H9 (cell line): ENCODE results near the gene CERCAM. TPM values are rescaled to one million over a fixed set of nuclear protein-coding genes. Genes with fewer than 3 reads are reported as not detected.

Experiments
- DNase-seq: peaks from one replicate; pipeline ENCODE4 v3.0.0-alpha.2; 2017
- H2AFZ ChIP-seq: one replicate; pipeline ENCODE4 v1.6.1; 2013; ENCODE audit warnings: mild to moderate bottlenecking, low read length, control low read depth, moderate library complexity
- H2AK5ac ChIP-seq: 2 replicates; pipeline ENCODE4 v1.6.1; 2013; ENCODE audit warnings: low read length, control low read depth, mixed read lengths; ENCODE audit not compliant: insufficient read length
- H2BK120ac ChIP-seq: one replicate; pipeline ENCODE4 v1.6.1; 2013; ENCODE audit warnings: low read depth, mild to moderate bottlenecking, low read length, control low read depth, inconsistent platforms; ENCODE audit not compliant: poor library complexity, severe bottlenecking
- H2BK12ac ChIP-seq: 2 replicates; pipeline ENCODE4 v1.6.1; 2013; ENCODE audit warnings: low read length, control low read depth, mixed read lengths, low read depth; ENCODE audit not compliant: insufficient read length
- H2BK15ac ChIP-seq: 2 replicates; pipeline ENCODE4 v1.6.1; 2013; ENCODE audit warnings: low read depth, low read length, control low read depth
- H2BK20ac ChIP-seq: one replicate; pipeline ENCODE4 v1.6.1; 2013; ENCODE audit warnings: low read depth, mild to moderate bottlenecking, low read length, control low read depth, inconsistent platforms; ENCODE audit not compliant: poor library complexity, severe bottlenecking
- H2BK5ac ChIP-seq: 2 replicates; pipeline ENCODE4 v1.6.1; 2013; ENCODE audit warnings: low read length, control low read depth, mixed read lengths; ENCODE audit not compliant: insufficient read length
- H3K14ac ChIP-seq: 2 replicates; pipeline ENCODE4 v1.6.1; 2013; ENCODE audit warnings: low read length, control low read depth; ENCODE audit not compliant: insufficient read depth
- H3K18ac ChIP-seq: 2 replicates; pipeline ENCODE4 v1.6.1; 2013; ENCODE audit warnings: low read depth, mild to moderate bottlenecking, mixed read lengths, low read length, control low read depth; ENCODE audit not compliant: insufficient read length
- H3K23ac ChIP-seq: 2 replicates; pipeline ENCODE4 v1.6.1; 2013; ENCODE audit warnings: low read length, control low read depth, mixed read lengths, low read depth; ENCODE audit not compliant: insufficient read length
- H3K23me2 ChIP-seq: 2 replicates; pipeline ENCODE4 v1.6.1; 2013; ENCODE audit warnings: low read depth, mild to moderate bottlenecking, mixed read lengths, low read length, control low read depth; ENCODE audit not compliant: insufficient read length, poor library complexity, severe bottlenecking
- H3K27ac ChIP-seq: 2 replicates; pipeline ENCODE4 v1.5.1; 2013; ENCODE audit warnings: low read length, control low read depth, mixed read lengths, low read depth; ENCODE audit not compliant: insufficient read length
- H3K27me3 ChIP-seq: 2 replicates; pipeline ENCODE4 v1.6.1; 2013; ENCODE audit warnings: low read length, control low read depth, inconsistent platforms; ENCODE audit not compliant: insufficient read depth
- H3K4ac ChIP-seq: 2 replicates; pipeline ENCODE4 v1.6.1; 2013; ENCODE audit warnings: low read depth, mild to moderate bottlenecking, control low read depth, inconsistent platforms, low read length, moderate library complexity
- H3K4me1 ChIP-seq: 2 replicates; pipeline ENCODE4 v1.6.1; 2013; ENCODE audit warnings: low read length, control low read depth, inconsistent platforms; ENCODE audit not compliant: insufficient read depth
- H3K4me2 ChIP-seq: 2 replicates; pipeline ENCODE4 v1.6.1; 2013; ENCODE audit warnings: low read length, control low read depth, mixed read lengths; ENCODE audit not compliant: insufficient read length, insufficient read depth
- H3K56ac ChIP-seq: 2 replicates; pipeline ENCODE4 v1.6.1; 2013; ENCODE audit warnings: low read depth, mild to moderate bottlenecking, mixed read lengths, low read length, control low read depth; ENCODE audit not compliant: insufficient read length
- H3K79me1 ChIP-seq: 2 replicates; pipeline ENCODE4 v1.6.1; 2013; ENCODE audit warnings: low read depth, mild to moderate bottlenecking, moderate library complexity, low read length, control low read depth, inconsistent platforms; ENCODE audit not compliant: insufficient read depth, poor library complexity, severe bottlenecking
- H3K79me2 ChIP-seq: 2 replicates; pipeline ENCODE4 v1.6.1; 2013; ENCODE audit warnings: low read length, control low read depth, inconsistent platforms; ENCODE audit not compliant: insufficient read depth
- H3K9ac ChIP-seq: 2 replicates; pipeline ENCODE4 v1.6.1; 2013; ENCODE audit warnings: low read length, control low read depth, mixed read lengths; ENCODE audit not compliant: insufficient read length; ENCODE audit errors: extremely low read depth
- H3K9me3 ChIP-seq: one replicate; pipeline ENCODE4 v1.6.1; 2013; ENCODE audit warnings: low read depth, low read length, inconsistent platforms; ENCODE audit not compliant: control insufficient read depth
- H3T11ph ChIP-seq: one replicate; pipeline ENCODE4 v1.6.1; 2013; ENCODE audit warnings: mild to moderate bottlenecking, low read length, control low read depth, inconsistent platforms
- H4K20me1 ChIP-seq: one replicate; pipeline ENCODE4 v1.6.1; 2013; ENCODE audit not compliant: control insufficient read depth, insufficient read length, insufficient read depth
- H4K5ac ChIP-seq: 2 replicates; pipeline ENCODE4 v1.6.1; 2013; ENCODE audit warnings: low read depth, mild to moderate bottlenecking, mixed read lengths, low read length, control low read depth; ENCODE audit not compliant: insufficient read length
- H4K8ac ChIP-seq: replicated peaks from 2 replicates; pipeline ENCODE4 v1.6.1; 2013; ENCODE audit warnings: low read length, control low read depth, mixed read lengths, low read depth; ENCODE audit not compliant: insufficient read length
- H4K91ac ChIP-seq: 2 replicates; pipeline ENCODE4 v1.6.1; 2013; ENCODE audit warnings: low read depth, mild to moderate bottlenecking, moderate library complexity, mixed read lengths, low read length, control low read depth; ENCODE audit not compliant: insufficient read length
- H3K27ac Mint-ChIP-seq, 3 experiments: 2 replicates in 2 of 3; 3 replicates in 1 of 3; pipeline ENCODE4 v1.8.0; 2020 to 2021; ENCODE audit warnings: mixed read lengths in 3 of 3, mild to moderate bottlenecking in 1 of 3, moderate library complexity in 1 of 3
- H3K27me3 Mint-ChIP-seq: 2 replicates; pipeline ENCODE4 v1.8.0; 2021; ENCODE audit warnings: low read depth, mild to moderate bottlenecking, moderate library complexity, mixed read lengths
- H3K36me3 Mint-ChIP-seq, 3 experiments: 2 replicates in 2 of 3; 3 replicates in 1 of 3; pipeline ENCODE4 v1.8.0; 2020 to 2021; ENCODE audit warnings: low read depth in 3 of 3, mixed read lengths in 3 of 3; ENCODE audit not compliant: insufficient read depth in 1 of 3
- H3K4me1 Mint-ChIP-seq, 2 experiments: 2 replicates each; pipeline ENCODE4 v1.8.0; 2020; ENCODE audit warnings: mixed read lengths in 2 of 2
- H3K4me3 Mint-ChIP-seq, 2 experiments: 2 replicates in 1 of 2; 3 replicates in 1 of 2; pipeline ENCODE4 v1.8.0; 2020 to 2021; ENCODE audit warnings: mild to moderate bottlenecking in 2 of 2, mixed read lengths in 2 of 2, moderate library complexity in 1 of 2
- H3K9me3 Mint-ChIP-seq, 2 experiments: 2 replicates in 1 of 2; 3 replicates in 1 of 2; pipeline ENCODE4 v1.8.0; 2020; ENCODE audit warnings: mild to moderate bottlenecking in 2 of 2, mixed read lengths in 2 of 2, moderate library complexity in 1 of 2
- WGBS: extraction: QIAGEN DNeasy Blood & Tissue Kit; methylation state at CpG from one replicate; pipeline ENCODE4 v1.1.7; 2013; ENCODE audit warnings: missing lambda C conversion rate, low lambda C conversion rate, mixed read lengths; ENCODE audit not compliant: insufficient read length; ENCODE audit errors: extremely low coverage; 5-methylcytosine and 5-hydroxymethylcytosine counted together
- long read RNA-seq: library from polyadenylated mRNA; unstranded; transcript quantifications from one replicate; pipeline ENCODE4 v2.0.0, GENCODE V29; 2020
- total RNA-seq: library from RNA; stranded (reverse); gene quantifications from 2 replicates; pipeline ENCODE4 v1.2.1, GENCODE V29; 2021
- TF ChIP-seq, protein P1 (sequence below): fragments of 200-600 bp; sonication (generic); conservative IDR thresholded peaks from 3 replicates; pipeline ENCODE4 v1.8.0; 2021; ENCODE audit warnings: antibody characterized with exemption, mild to moderate bottlenecking

Gene CERCAM, protein sequence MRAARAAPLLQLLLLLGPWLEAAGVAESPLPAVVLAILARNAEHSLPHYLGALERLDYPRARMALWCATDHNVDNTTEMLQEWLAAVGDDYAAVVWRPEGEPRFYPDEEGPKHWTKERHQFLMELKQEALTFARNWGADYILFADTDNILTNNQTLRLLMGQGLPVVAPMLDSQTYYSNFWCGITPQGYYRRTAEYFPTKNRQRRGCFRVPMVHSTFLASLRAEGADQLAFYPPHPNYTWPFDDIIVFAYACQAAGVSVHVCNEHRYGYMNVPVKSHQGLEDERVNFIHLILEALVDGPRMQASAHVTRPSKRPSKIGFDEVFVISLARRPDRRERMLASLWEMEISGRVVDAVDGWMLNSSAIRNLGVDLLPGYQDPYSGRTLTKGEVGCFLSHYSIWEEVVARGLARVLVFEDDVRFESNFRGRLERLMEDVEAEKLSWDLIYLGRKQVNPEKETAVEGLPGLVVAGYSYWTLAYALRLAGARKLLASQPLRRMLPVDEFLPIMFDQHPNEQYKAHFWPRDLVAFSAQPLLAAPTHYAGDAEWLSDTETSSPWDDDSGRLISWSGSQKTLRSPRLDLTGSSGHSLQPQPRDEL
- total RNA-seq: 5.4 and 5.9 TPM in 2 replicates
- long read RNA-seq, transcript CERCAM-201 (13 exons, 2,685 nt): major isoform, 30 of 45 reads
- long read RNA-seq, partial matches to known transcripts: 7 of 45 reads
- long read RNA-seq, other reads (novel, unspliced or antisense): 8 of 45 reads

DNA sequence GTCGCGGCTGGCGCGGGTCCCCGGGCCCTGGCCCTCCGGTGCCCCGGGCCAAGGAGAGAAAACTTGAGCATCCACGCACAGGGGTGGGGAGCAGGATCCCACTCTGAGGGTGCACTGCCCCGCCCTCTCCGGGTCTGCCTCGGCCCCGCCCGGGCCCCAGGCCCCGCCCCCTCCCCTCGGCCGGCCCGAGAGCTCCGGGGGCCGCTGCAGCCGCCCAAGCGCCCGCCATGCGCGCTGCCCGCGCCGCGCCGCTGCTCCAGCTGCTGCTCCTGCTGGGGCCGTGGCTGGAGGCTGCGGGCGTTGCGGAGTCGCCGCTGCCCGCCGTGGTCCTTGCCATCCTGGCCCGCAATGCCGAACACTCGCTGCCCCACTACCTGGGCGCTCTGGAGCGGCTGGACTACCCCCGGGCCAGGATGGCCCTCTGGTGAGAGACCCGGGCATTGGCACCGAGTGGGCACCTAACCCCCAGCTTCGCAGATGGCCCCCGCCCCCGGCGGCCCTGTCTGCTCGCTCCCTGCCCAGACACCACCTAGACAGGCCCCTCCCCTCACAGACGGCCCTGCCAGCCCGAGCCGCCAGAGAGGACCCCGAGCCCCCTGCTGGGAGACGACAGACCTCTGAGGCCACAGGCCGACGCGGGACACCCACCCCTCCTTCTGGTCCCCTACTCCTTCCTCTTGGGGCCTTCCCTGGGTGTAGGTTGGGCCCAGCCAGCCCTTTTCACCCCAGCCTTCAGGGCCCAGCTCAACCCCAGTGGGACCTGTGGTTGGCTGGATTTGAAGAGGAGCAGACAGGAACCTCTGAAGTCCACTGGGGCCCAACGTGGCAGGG lies at the start of gene CERCAM:
Gene CERCAM (plus strand): TSS at position 207 of the 831 bp plus-strand sequence. CDS start 21 bp downstream, at position 228.
- Histone ChIP-seq H2BK5ac (no peak within 1 kb of the TSS), H3K23me2 (peaks cover 12% of the 10 kb centered on the region), H4K20me1 (no peaks in the 10 kb centered on the region), H2AFZ (no peak within 1 kb of the TSS), H2AK5ac (no peak within 1 kb of the TSS), H4K91ac (no peak within 1 kb of the TSS), H3K79me1 (no peaks in the 10 kb centered on the region), H3K4ac (no peak within 1 kb of the TSS), H2BK15ac (no peak within 1 kb of the TSS), H4K8ac (no peak within 1 kb of the TSS), H3K9me3 (no peaks in the 10 kb centered on the region), H3K27me3 (peaks cover 13% of the 10 kb centered on the region; the same call in 1 of the 2 replicates), H3K4me2 (peak within 1 kb of the TSS; percentile 45), H2BK120ac (no peak within 1 kb of the TSS), H3K18ac (no peak within 1 kb of the TSS), H2BK12ac (no peak within 1 kb of the TSS), H3K56ac (no peak within 1 kb of the TSS), H3K14ac (no peak within 1 kb of the TSS), H3K4me1 (peaks cover 3% of the 10 kb centered on the region), H3K23ac (no peak within 1 kb of the TSS), H2BK20ac (no peak within 1 kb of the TSS), H4K5ac (no peak within 1 kb of the TSS), H3K9ac (no peak within 1 kb of the TSS), H3T11ph (no peak within 1 kb of the TSS), H3K27ac (no peak within 1 kb of the TSS), H3K79me2 (no peaks in the 10 kb centered on the region)
- H3K4me1 Mint-ChIP-seq: peaks cover 14 to 20% of the 10 kb centered on the region in 2 experiments
- H3K9me3 Mint-ChIP-seq: no peaks in the 10 kb centered on the region
- TF ChIP-seq, protein P1, sequence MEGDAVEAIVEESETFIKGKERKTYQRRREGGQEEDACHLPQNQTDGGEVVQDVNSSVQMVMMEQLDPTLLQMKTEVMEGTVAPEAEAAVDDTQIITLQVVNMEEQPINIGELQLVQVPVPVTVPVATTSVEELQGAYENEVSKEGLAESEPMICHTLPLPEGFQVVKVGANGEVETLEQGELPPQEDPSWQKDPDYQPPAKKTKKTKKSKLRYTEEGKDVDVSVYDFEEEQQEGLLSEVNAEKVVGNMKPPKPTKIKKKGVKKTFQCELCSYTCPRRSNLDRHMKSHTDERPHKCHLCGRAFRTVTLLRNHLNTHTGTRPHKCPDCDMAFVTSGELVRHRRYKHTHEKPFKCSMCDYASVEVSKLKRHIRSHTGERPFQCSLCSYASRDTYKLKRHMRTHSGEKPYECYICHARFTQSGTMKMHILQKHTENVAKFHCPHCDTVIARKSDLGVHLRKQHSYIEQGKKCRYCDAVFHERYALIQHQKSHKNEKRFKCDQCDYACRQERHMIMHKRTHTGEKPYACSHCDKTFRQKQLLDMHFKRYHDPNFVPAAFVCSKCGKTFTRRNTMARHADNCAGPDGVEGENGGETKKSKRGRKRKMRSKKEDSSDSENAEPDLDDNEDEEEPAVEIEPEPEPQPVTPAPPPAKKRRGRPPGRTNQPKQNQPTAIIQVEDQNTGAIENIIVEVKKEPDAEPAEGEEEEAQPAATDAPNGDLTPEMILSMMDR: no peak
- peak; percentile 65 for DNase-seq
- peaks cover 82% of the 10 kb centered on the region for H3K27me3 Mint-ChIP-seq
- no CpG with 5 or more reads among the region's 59 CpGs for WGBS
- H3K36me3 Mint-ChIP-seq: no peaks in the 10 kb centered on the region
- H3K4me3 Mint-ChIP-seq: peak within 1 kb of the TSS; percentile 60 to 81
- no peak within 1 kb of the TSS for H3K27ac Mint-ChIP-seq
